ENCODE results near the gene RARRES2. TPM values are rescaled to one million over a fixed set of nuclear protein-coding genes. Genes with fewer than 3 reads are reported as not detected.

Gene RARRES2
- total RNA-seq, 1 donor from 2014 or later = 62.1 TPM

GRCh38 chr7:150361807-150362621, 20.6 kb upstream of the RARRES2 start:
- DNase-seq (ENCODE audit: low spot score) = no peak

GRCh38 chr7:150361402-150361801, 20.0 kb upstream of the RARRES2 start:
- no peak for DNase-seq (ENCODE audit: low spot score)

GRCh38 chr7:150360363-150361058, 19.1 kb upstream of the RARRES2 start:
- DNase-seq (ENCODE audit: low spot score) = no peak

DNA sequence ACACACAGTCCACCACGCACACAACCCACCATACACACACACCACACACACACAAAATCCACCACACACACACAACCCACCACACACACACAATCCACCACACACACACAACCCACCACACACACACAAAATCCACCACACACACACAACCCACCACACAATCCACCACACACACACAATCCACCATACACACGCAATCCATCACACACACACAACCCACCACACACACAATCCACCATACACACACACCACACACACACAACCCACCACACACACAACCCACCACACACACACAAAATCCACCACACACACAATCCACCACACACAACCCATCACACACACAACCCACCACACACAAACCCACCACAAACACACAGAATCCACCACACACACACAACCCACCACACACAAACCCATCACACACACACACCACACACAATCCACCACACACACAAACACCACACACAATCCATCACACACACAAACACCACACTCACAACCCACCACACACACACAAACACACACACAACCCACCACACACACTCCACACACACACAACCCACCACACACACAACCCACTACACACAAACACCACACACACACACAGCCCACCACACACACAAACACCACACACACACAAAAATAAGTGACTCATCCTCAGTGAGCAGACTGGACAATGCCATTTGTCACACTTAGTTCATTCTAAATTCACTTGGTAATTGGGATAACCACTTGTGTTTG, 18.4 kb upstream of the RARRES2 start:
- no peak for DNase-seq (ENCODE audit: low spot score)

DNA sequence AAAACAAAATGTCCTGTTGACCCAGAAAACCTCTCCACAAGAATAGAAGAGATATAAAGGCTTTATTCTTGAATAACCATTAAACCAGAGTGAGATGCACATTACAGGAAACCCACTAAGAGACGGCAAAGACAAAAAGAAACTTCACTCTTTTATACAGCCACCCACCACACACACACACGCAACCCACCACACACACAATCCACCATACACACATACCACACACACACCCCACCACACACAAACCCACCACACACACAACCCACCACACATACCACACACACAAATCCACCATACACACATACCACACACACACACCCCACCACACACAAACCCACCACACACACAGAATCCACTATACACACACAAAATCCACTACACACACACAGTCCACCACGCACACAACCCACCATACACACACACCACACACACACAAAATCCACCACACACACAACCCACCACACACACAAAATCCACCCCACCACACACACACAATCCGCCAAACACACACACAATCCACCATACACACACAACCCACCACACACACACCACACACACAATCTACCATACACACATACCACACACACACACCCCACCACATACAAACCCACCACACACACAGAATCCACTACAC, 17.7 kb upstream of the RARRES2 start:
- DNase-seq (ENCODE audit: low spot score) = no peak

GRCh38 chr7:150358433-150358832, 17.0 kb upstream of the RARRES2 start:
- DNase-seq (ENCODE audit: low spot score) = no peak

GRCh38 chr7:150357771-150358427, 16.5 kb upstream of the RARRES2 start:
- DNase-seq (ENCODE audit: low spot score) = no peak

GRCh38 chr7:150357270-150357669, 15.8 kb upstream of the RARRES2 start:
- no peak for DNase-seq (ENCODE audit: low spot score)

- no peak for DNase-seq (ENCODE audit: low spot score)
These were observed 15.0 kb upstream of the RARRES2 start for GRCh38 chr7:150356265-150356897.

DNA sequence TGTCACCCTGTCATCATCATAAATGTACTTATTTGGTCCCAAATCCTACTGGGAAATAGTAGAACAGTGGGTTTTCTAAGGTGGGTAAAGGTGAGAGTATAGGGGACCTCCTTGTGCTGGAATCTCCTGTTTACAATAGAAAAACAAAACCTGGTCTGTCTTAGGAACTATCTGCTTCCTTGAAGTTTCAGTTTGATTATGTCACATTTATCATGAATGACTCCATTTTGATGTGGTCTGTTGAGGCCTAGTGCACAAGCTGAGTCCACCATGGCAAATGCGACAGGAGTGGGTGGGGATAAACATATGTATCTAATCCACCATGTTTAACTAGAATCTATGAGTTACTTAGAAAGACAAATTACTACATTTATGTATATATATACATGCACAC, 14.2 kb upstream of the RARRES2 start:
- no peak for DNase-seq (ENCODE audit: low spot score)

DNA sequence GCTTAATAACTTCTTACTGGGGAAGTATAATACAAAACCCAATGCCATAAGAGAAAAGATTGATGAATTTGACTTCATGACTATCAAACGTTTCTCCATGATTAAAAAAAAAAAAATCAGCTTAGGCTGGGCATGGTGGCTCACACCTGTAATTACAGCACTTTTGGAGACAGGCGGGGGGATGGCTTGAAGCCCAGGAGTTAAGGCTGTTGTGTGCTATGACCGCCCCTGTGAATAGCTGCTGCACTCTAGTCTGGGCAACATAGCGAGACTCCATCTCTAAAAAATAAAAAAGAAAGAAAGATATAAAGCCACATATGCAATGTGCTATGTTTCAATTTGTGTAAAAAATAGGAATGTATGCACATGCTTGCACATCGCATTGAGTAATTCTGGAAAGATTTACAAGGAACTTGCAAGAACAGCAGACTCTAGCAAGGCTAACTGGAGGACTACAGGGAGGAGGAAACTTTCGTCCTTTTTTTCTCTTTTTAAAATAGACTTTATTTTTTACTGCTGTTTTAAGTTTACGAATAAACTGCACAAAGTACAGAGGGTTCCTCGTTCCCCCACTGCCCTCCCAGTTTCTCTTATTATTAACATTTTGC, 10.3 kb upstream of the RARRES2 start:
- DNase-seq (ENCODE audit: low spot score) = no peak

DNA sequence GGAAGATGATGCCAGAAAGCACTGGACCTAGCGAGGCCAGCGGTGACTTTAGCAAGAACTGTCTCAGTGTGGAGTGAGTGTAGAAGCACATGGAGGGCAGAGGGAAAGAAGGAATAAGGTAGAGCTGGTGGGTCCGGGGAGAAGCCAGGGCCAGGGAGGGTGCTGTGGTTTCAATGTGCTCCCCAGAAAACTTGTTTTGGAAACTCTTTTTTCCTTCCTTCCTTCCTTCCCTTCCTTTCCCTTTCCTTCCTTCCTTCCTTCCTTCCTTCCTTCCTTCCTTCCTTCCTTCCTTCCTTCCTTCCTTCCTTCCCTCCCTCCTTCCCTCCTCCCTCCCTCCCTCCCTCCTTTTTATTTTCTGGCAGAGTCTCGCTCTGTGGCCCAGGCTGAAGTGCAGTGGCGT, 5.5 kb upstream of the RARRES2 start:
- DNase-seq (ENCODE audit: low spot score) = no peak

DNA sequence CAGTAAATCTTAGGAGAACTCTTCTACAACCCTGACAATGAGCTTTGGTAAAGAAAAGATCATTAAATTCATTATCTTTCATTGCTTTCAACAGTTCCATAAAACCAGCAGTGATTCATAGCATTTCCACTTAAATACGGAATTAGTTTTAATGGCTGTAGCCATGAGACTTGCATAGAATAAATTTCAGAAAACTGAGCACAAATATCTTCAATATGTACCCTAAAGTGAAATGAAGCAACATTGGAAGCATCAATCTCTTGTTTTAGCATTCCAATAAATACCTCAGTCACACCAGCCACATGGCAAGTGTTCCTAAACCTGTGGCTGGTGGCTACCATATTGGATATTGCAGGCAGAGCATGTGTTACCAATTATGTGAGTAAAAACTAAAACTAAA, 3.6 kb upstream of the RARRES2 start:
- DNase-seq (ENCODE audit: low spot score) = no peak

GRCh38 chr7:150344299-150344698, 2.9 kb upstream of the RARRES2 start:
- no peak for DNase-seq (ENCODE audit: low spot score)

- DNase-seq (ENCODE audit: low spot score) = no peak
These were observed 1.8 kb upstream of the RARRES2 start for GRCh38 chr7:150343225-150343624.

DNA sequence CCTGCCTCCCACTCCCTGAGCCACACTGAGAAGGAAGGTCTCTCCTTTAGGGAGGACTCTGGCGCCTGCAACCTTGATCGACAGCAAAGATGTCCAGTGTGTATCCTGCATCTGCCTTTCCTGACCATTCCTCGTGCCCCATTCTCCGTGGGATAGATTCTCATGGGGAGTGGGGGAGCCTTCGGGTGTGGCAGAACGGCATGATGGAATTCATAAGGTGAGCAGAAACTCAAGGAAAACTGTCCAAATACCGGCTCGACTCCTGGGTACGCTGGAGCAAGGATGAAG, 636 bp upstream of the RARRES2 start:
- no peak for DNase-seq (ENCODE audit: low spot score)

DNA sequence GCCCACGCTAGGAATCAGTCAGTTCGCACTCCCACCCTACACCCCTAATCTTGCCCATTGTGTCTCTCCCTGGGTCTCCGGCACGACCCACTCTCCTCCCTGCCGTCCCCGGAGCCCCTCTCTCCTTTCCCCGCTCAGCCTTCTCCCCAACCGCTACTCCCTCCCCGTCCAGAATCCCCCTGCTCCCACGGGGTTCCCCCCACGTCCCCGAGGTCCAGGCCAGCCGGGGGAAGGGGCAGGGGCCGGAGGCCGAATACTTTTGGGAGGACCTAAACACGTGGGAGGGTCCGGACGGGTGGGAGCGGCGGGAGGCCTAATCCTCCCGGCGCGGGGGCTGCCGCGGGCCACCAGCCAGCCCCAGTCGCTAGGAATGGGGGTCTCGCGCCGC, 560 bp downstream of the RARRES2 start:
- DNase-seq (ENCODE audit: low spot score) = no peak

DNA sequence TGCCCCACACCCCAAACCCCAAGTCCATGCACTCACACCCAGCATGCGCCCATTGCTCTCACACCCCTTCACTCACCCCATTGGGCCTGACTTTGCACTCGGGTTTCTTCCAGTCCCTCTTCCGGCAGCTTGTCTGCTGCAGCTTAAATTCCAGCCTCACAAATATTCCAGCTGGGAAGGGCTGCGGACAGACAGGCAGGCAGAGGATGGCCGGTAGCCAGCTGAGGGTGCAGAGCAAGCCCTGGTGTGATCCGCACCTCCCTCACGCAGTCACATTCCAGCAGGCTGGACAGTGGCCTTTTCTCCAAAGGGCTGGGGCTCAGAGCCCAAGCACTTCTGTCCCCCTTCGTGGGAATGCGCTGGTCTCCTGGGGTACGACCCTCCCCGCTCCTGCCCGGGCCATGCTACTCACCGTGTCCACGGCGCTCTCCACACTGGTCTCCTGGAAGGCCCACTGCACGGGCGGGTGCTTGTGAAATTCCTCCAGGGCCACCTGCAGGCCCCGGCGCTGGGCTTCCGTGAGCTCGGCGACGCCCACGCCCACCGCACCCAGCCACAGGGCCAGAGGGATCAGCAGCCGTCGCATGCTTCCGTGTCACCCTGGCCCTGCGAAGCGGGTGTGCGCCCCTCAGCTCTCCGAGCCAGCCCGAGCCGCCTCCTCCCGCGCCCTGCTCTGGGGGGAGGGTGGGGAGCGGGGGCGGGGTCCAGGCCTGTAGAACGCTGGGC, 1.2 kb downstream of the RARRES2 start:
- peak; percentile 66 for DNase-seq (ENCODE audit: low spot score)

GRCh38 chr7:150339409-150339809, 2.0 kb downstream of the RARRES2 start:
- DNase-seq (ENCODE audit: low spot score) = no peak

- no peak for DNase-seq (ENCODE audit: low spot score)
These were observed 3.1 kb downstream of the RARRES2 start for GRCh38 chr7:150338166-150338829.
